NCI-H774 (cell line): Measurements from ENCODE around the gene SCIMP.
"Not testable (repeated sequence)": the region's sequence is repeated elsewhere in the genome, so short reads cannot be mapped to it uniquely, and the experiment has no call there.

ENCODE experiments used
- DNase-seq: peaks from one replicate; lab custom pipeline; 2025; lab: John Stamatoyannopoulos, UW

Gene SCIMP

GRCh38 chr17:5234645-5235576 lies at the start of gene SCIMP:
SCIMP (minus strand) TSS chr17:5234860; CDS start chr17:5234755, 105 bp downstream.
- DNase-seq: no peak

- no peak for DNase-seq
These were observed 49.1 kb upstream of the SCIMP start for GRCh38 chr17:5283571-5284315.

GRCh38 chr17:5282642-5283217 lies 48.1 kb upstream of the SCIMP start:
- DNase-seq: no peak

GRCh38 chr17:5281814-5282641 lies 47.4 kb upstream of the SCIMP start, which contains the start of gene RABEP1:
RABEP1 (plus strand) TSS chr17:5282284; CDS start chr17:5282487, 203 bp downstream.
- peak; percentile 30 for DNase-seq

- no peak for DNase-seq
These were observed 37.7 kb upstream of the SCIMP start for GRCh38 chr17:5272322-5272721.

- no peak for DNase-seq
These were observed 34.7 kb upstream of the SCIMP start for GRCh38 chr17:5269241-5269960.

GRCh38 chr17:5264893-5265292 lies 30.2 kb upstream of the SCIMP start:
- DNase-seq: no peak

GRCh38 chr17:5263441-5263840 lies 28.8 kb upstream of the SCIMP start:
- no peak for DNase-seq

- no peak for DNase-seq
These were observed 27.8 kb upstream of the SCIMP start for GRCh38 chr17:5262416-5262991.

GRCh38 chr17:5260542-5260941 lies 25.9 kb upstream of the SCIMP start:
- DNase-seq: no peak

- no peak for DNase-seq
These were observed 22.5 kb upstream of the SCIMP start for GRCh38 chr17:5257124-5257523.

- no peak for DNase-seq
These were observed 20.4 kb upstream of the SCIMP start for GRCh38 chr17:5254903-5255521.

- DNase-seq: no peak
These were observed 19.8 kb upstream of the SCIMP start for GRCh38 chr17:5254414-5254813.

- DNase-seq: peak; percentile 10
These were observed 15.0 kb upstream of the SCIMP start for GRCh38 chr17:5249615-5250014.

- no peak for DNase-seq
These were observed 14.3 kb upstream of the SCIMP start for GRCh38 chr17:5248821-5249479.

- no peak for DNase-seq
These were observed 13.0 kb upstream of the SCIMP start for GRCh38 chr17:5247621-5248020.

GRCh38 chr17:5241861-5242671 lies 7.4 kb upstream of the SCIMP start:
- DNase-seq: no peak

GRCh38 chr17:5239769-5240168 lies 5.1 kb upstream of the SCIMP start:
- not testable (repeated sequence) for DNase-seq

GRCh38 chr17:5238333-5238732 lies 3.7 kb upstream of the SCIMP start:
- no peak for DNase-seq
